Measurements from ENCODE around the gene PRCC.

DNA sequence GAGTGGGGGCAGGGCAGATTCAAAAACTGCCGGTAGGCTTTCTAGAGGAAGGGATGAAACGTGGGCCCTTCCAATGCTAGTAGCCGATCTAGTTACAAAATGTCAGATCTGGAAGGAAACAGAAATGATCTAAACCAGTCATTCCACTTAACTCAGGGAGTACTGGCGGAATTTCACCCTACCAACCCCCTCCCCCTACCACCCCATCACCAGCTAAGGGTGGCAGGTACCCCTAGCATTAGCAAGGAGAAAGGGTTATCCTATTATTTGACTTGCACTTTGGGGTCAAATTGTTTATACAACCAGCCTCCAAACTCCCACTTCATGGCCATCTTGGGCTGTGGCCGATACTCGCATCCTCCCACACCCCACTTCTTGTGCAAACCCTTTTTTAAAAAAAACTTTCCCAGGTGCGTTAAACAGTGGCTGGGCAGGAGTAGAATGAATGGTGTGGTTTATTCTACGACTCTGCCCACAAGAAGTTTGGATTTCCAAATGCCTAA lies 25.8 kb upstream of the PRCC start:
- no peak for TF ChIP-seq CTCF (conservative IDR thresholded peaks at IDR 0.05; ENCODE audit: low read length)
- no peak for TF ChIP-seq EZH2phosphoT487 (IDR thresholded peaks at IDR 0.05; ENCODE audit: borderline replicate concordance)
